Measurements from ENCODE around the gene CACNA1H. TPM values are rescaled to one million over a fixed set of nuclear protein-coding genes. Genes with fewer than 3 reads are reported as not detected.

CACNA1H gene
- total and polyA plus RNA-seq, 11 donors: 1.6 to 14.6 (median 3.2) TPM

DNA sequence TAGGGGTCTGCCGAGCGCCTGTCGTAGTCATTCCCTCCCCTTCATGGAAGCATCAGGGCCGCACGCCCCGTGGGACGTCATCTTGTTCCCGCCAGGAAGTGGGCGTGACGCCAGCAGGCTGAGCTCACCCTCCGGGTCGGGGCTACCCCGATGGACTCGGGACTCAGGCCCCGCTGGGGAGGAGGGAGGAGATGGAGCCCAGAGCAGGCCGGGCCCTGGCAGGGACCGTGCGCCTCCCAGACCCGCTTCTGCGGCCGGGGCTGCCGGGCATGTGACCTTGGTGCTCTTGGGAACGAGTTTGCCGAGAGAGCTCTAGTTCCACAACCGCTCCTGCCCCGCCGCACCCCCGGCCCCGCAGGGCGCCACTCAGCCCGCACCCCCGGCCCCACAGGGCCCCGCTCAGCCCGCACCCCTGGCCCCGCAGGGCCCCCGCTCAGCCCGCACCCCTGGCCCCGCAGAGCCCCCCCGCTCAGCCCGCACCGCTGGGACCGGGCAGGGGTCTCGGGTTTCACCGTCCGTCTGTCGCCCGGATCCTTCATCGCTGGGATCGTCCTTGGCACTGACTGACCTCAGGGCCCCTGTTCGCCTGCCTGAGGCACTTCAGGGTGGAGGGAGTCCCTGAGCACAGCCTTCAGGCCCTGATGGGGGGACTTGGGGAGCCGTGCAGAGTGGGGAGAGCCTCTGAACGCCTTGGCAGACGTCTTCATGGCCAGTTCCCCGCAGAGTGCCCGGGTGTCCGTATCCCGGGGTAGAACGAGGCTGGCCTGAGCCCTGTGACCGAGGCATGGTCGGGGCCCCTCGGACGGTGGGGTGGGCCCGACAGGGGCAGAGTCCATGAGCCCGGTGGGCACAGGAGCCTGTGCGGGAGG, 5.8 kb downstream of the CACNA1H start:
- H3K36me3 ChIP-seq: no peaks in the 10 kb centered on the region
- peaks cover 22 to 76% (median 33%) of the 10 kb centered on the region in 9 donors for H3K27me3 ChIP-seq
- H3K4me1 ChIP-seq: peaks cover 0 to 45% (median 10%) of the 10 kb centered on the region in 12 donors
- DNase-seq (peak; percentile 80 to 90 (median 83)), ATAC-seq (peak in 2 of 4 donors; percentile 35 to 41)
- H3K9me3 ChIP-seq: no peaks in the 10 kb centered on the region
- TF ChIP-seq CTCF (IDR thresholded peaks at IDR 0.05) (no peak), POLR2A (IDR thresholded peaks at IDR 0.05) (no peak)
- peak overlapping the region in 2 of 12 donors; percentile 10 to 25 for H3K4me3 ChIP-seq
- WGBS, 4 donors: 45 to 58% (median 48%) methylated on average over 13 to 65 of the region's 65 CpGs
- peak overlapping the region in 10 of 12 donors; percentile 25 to 90 (median 74) for H3K27ac ChIP-seq
- intact Hi-C loops (cut with DNase I): no loop called here

DNA sequence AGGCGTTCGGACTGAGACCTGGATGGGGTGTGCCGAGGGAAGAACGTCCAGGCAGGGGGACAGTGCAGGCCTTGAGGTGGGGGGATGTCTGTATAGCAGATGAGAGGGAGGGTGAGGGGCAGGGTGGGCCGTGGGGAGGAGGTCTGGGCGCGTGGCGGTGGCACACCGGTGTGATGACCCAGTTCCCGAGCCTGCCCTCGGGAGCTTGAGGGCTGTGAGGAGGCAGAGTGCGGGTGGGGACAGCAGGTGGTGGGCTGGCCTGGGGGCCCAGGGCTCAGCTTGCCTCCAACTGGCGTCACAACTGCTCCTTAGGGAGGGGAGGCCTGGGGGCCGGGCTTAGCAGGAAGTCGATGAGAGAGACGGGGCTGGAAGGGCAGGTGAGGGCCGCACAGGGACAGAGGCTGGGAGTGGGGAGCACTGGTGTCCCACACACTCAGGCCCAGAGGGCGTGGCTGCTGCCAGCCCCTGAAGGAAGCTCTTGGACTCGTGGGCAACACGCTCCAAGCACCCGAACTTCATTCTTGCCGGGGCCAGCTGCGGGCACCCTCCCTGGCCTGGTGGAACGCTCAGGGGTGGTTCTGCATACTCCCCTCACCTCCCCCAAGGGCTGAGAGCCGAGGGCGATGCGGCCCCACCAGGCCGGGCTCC, 6.5 kb downstream of the CACNA1H start:
- WGBS, 4 donors: 29 to 54% (median 50%) methylated on average over 16 to 28 of the region's 28 CpGs
- Histone ChIP-seq H3K36me3 (no peaks in the 10 kb centered on the region), H3K4me1 (peaks cover 0 to 37% (median 6%) of the 10 kb centered on the region in 12 donors), H3K27me3 (peaks cover 14 to 69% (median 25%) of the 10 kb centered on the region in 9 donors), H3K27ac (peak overlapping the region in 9 of 12 donors; percentile 3 to 90 (median 73)), H3K4me3 (peak overlapping the region in 2 of 12 donors; percentile 23 to 24), H3K9me3 (no peaks in the 10 kb centered on the region)
- TF ChIP-seq POLR2A (IDR thresholded peaks at IDR 0.05) (no peak), CTCF (IDR thresholded peaks at IDR 0.05) (no peak)
- intact Hi-C loops (cut with DNase I): no loop called here
- ATAC-seq (no peak), DNase-seq (peak in 1 of 5 donors; percentile 40)

DNA sequence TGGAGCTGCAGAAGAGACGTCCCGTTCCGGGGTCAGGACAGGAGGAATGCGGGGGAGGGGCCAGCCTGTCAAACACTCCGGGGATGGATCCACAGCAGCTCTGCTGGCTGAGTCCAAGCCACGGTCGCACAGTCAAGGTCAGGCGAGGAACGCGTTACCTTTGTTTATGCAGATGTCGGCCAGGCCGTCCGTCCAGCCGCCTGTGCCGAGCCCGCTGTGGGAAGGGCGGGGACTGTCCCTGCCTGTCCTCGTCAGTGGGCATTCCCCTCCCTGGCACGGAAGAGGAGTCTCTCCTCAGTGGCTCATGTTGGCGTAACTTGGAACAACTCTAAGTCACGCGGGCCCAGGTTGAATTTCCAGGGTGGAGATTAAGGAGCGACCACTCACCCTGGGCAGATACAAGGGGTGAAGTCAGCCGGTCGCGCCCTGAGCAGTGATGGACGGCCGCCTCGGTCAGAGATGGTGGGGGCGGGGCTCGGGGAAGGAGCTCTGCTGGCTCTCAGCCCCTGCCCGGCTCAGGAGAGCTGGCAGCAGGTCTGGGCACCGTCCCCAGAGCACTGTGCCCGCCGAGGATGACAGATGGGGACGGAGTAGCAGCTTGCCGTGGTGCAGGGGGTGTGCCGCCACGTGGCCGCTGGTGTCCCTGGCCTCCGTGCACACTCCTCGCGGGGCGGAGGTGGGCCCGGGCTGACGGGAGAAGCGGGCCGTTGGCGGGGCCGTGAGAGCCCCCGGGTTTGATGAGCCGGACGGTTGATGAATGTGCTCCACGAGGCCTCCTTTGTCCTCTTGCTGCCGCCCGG, 7.3 kb downstream of the CACNA1H start:
- ATAC-seq (peak; percentile 87 to 91 (median 88)), DNase-seq (peak in 4 of 5 donors; percentile 43 to 86 (median 73))
- Histone ChIP-seq H3K27ac (peak overlapping the region in 9 of 12 donors; percentile 3 to 90 (median 67)), H3K9me3 (no peaks in the 10 kb centered on the region), H3K4me1 (peaks cover 0 to 34% (median 6%) of the 10 kb centered on the region in 12 donors), H3K36me3 (no peaks in the 10 kb centered on the region), H3K4me3 (peak overlapping the region in 5 of 12 donors; percentile 16 to 32 (median 24)), H3K27me3 (peaks cover 10 to 62% (median 18%) of the 10 kb centered on the region in 9 donors)
- 24 to 41% (median 36%) methylated on average over 32 to 56 of the region's 56 CpGs for WGBS, 4 donors
- intact Hi-C loops (cut with DNase I): no loop called here
- TF ChIP-seq CTCF (IDR thresholded peaks at IDR 0.05): no peak
- TF ChIP-seq POLR2A (IDR thresholded peaks at IDR 0.05): no peak

Data from heart left ventricle (tissue), 16 donors.